GM18502 (cell line): Measurements from ENCODE around the gene PRR5L.
"Not testable (repeated sequence)": the region's sequence is repeated elsewhere in the genome, so short reads cannot be mapped to it uniquely, and the experiment has no call there.

Experiments
- ATAC-seq: cut with Tn5 transposase; IDR thresholded peaks from one replicate; pipeline ENCODE4 v1.9.1; 2021; ENCODE audit warnings: mild to moderate bottlenecking; ENCODE audit not compliant: unreplicated experiment, poor library complexity

Gene PRR5L

DNA sequence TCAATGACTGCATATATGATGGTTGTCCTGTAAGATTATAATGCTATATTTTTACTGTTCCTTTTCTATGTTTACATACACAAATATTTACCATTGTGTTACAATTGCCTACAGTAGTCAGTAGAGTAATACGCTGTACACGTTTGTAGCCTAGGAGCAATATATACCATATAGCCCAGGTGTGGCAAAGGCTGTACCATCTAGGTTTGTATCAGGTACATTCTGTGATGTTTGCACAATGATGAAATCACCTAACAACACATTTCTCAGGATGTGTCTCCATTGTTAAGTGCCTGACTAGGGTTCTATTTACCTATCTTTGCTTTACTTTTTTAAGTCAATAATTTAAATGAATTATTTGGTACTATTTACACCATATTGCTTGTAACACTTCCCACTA is 21.9 kb downstream of the PRR5L start:
- ATAC-seq, result no peak

DNA sequence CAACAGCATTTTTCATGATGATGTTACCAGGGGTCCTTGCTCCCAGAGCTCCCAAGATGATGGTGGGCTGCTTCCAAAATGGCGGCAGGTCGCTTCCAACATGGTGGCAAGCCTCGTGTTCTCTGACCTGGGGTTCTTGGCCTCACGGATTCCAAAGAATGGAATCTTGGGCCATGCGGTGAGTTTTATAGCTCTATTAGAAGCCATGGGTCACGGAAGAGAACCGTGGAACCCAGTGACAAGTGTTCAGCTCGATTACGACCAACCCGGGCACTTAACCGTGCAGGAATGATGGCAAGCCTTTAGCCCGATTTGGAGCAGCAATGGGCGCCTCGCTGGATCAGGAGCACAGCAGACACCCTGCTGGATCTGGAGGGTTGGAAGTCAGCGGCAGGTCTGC is 28.9 kb downstream of the PRR5L start:
- not testable (repeated sequence) for ATAC-seq

DNA sequence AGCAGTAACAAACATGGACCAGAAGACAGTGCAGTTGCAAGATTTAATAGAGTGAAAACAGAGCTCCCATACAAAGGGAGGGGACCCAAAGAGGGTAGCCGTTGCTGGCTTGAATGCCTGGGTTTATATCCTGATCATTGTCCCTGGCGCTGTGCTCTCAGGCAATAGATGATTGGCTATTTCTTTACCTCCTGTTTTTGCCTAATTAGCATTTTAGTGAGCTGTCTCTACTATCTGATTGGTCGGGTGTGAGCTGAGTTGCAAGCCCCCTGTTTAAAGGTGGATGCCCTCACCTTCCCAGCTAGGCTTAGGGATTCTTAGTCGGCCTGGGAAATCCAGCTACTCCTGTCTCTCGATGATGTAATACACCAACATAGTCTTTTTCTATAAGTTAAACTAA is 29.3 kb downstream of the PRR5L start:
- ATAC-seq, result not testable (repeated sequence)

DNA sequence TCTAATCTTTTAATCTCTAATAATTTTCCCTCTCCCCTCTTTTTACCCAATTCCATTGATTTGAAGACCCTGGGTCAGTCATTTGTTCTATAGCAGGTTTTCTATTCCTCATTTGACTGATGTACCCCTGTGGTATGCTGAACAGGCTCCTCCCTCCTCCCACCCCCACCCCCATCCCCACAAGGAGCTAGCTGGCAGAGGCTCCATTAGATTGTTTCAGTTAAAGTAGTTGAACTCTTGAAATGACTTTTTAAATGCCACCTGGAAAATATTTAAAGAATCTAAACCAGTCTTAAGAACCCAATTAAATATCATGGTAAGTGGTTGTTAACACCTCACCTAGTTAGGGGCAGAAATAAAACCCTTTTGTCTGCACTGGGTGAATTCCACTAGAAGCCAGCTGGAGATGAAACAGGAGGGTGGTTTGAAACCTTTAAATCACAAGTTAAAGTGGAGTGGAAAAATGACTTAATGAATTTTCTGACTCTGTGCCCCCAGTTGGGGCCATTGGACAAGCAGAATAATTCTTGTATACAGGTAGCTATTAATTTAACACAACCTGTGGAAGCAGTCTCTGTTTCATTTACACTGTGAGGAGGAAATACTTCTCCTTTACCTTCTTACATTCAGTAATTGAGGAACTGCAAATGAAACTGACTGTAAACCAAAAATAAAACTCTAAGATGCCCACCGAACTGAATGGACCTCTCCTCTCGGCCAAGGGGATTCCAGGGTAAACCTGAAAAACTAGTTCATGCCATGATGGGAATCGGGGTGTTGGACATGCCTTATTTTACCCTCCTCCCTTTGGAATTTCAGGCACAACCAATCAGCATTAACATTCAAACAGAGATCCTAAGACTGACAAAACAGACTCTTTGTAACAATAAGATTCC is 30.7 kb downstream of the PRR5L start:
- ATAC-seq, result peak; percentile 88

DNA sequence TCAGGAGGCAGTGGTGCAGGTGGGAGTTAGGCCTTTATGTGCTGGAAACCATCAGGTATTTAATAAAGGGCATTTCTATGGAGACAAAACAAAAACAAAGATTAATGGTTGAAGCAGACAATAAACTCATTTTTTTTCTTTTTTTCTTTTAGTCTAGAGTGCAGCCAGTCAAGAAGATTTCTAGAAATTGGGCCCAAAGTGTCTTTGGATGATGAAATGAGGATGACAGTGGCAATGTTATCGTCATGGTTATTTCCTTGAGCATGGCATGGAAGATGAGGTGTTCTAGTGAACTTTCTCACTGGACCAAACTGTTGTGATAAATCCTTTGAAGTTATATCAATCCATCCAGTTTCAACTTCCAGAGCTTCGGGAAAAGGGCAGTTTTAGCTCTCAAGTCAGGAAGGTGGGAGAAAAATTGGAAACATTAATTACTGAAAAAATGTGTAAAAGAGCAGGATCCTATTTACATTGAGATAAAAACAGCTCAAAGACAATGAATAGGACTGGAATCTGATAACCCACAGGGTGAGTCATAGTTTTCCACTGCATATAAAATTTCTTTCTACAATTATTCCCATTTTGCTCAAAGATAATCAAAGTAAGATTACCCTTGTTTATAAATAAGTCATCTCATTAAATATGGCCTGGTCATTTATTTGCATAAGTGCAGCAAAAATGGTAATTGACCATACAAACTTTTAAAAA is 33.0 kb downstream of the PRR5L start:
- ATAC-seq, result no peak

DNA sequence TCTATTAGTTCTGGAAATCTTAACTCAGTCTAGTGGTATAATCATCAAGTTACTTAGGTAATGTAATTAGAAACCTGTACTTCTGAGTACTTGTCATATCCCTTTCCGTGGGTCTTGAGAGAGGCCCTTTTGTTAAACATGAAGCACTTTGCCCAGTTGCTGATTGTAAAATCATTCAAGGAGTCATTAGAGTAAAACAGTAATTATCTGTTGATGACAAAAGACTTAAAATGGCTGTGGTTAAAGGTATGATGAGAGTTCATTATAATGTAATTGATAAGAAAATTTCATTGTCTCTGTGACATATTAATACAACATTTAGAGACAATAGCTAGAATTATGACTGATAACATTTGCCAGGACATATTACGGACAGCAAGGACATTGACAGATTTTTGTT is 34.3 kb downstream of the PRR5L start:
- ATAC-seq, result no peak

GRCh38 chr11:36333468-36333867 is 37.4 kb downstream of the PRR5L start:
- ATAC-seq, result no peak

DNA sequence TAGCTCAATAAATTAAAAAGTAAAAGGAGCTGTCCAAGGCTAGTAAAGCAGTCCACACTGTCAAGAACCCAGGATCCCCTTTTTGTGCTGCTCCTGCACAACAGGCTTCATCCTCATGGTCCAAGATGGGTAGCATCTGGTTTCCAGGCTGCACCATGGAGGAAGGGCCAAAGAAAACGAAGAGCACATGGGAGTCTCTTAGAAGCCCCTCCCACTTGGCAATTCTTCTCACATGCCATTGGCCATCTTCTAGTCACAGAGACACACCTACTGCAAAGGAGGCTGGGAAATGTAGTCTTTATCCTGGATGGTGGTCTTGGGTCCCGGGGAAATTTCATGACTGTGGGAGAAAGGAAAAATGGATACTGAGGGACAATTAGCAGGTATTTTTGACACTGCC is 37.8 kb downstream of the PRR5L start:
- ATAC-seq, result peak; percentile 83

DNA sequence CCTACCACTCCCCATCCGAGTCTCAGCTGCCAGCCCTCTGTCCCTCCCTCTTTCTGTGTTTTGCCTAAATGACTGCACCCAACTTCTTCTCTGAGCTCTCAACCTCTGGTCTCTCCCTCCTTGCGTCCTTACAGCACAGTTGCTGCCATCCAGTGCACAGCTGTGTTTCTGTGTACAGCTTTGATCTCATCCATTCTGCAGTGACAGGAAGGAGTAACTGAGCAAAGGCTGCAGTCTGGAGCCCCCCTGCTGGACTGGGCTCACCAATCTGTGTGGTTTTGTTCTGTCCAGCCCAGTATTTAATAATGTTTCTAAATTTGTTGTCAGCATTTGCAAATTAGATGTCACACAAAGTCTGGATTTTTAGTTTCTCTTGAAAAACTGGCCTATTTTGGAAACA is 43.8 kb downstream of the PRR5L start:
- ATAC-seq, result no peak

- ATAC-seq, result no peak
These were observed 44.8 kb downstream of the PRR5L start for GRCh38 chr11:36340897-36341296.

DNA sequence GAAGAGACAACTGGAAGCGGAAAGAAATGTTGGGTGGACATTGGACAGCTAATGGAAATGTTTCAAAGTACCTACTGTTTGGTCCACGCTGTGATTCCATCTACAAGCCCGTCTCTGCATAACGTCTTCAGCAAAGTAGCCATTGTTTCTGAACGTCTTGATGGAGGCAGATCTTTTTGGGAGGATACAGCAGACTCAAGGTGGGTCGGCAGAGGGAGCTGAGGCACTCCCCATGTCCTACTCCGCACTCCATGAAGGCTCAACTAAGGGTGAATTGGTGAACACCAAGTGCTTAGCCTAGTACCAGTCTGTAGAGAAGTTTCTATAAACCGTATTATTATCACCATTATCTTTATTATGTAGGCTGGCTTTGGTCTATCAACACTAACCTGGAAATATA is 45.8 kb downstream of the PRR5L start:
- ATAC-seq, result no peak

GRCh38 chr11:36342327-36342726 is 46.2 kb downstream of the PRR5L start:
- ATAC-seq, result no peak

- no peak for ATAC-seq
These were observed 47.3 kb downstream of the PRR5L start for GRCh38 chr11:36343436-36343835.

GRCh38 chr11:36345084-36345511 is 49.0 kb downstream of the PRR5L start:
- no peak for ATAC-seq

DNA sequence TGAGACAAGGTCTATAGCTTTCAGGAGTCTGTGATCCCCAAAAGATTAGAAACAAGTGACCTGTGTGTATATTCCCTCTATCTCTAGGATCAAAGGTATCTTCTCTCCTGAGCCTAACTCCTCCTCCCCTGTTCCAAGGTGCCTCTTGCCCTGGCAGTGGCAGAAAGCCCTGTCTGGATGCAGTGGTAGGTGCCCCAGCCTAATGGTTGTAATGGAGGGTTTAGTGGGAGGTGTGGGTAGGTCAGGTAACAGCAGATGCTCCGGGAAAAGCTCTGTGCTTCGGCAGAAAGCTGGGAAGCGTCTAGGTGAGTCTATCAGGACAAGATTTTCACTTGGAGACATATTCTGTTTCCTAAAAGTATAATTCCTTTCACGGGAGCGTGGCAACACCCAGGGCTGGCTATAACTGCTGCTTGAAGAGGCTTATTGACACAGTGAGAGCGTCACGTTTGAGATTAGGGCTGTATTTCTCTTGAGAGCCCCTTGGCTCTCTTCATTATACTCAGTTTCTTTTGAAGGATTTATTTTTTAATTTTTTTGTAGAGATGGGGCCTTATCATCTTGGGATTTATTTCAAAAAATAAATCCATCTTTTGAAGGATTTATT is 49.5 kb downstream of the PRR5L start:
- ATAC-seq, result no peak

GRCh38 chr11:36346562-36347383 is 50.7 kb downstream of the PRR5L start:
- ATAC-seq, result no peak

DNA sequence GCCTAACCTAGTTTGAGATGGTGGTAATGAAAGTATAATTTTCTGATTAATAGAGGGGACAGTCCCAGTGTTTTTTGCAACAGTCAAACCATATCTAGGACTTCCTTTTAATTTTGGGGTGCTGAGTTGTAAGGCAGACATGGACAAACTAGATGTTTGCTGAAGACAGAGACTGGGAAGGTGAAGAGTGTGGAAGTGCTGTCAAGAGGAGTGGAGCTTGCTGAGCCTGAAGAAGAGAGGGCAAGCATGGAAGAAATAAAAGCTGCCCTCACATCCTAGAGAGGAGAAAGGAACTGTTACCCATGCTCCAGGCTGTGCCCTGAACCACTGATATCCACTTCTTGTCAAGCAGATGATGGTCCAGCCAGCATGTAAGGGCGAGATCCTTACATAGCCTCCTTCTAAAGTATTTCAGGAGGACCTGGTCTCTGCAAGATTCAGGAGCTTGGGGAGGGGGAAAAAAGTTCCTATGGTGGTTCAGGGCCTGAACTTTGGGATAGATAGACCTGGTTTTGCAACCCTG is 51.4 kb downstream of the PRR5L start:
- no peak for ATAC-seq

DNA sequence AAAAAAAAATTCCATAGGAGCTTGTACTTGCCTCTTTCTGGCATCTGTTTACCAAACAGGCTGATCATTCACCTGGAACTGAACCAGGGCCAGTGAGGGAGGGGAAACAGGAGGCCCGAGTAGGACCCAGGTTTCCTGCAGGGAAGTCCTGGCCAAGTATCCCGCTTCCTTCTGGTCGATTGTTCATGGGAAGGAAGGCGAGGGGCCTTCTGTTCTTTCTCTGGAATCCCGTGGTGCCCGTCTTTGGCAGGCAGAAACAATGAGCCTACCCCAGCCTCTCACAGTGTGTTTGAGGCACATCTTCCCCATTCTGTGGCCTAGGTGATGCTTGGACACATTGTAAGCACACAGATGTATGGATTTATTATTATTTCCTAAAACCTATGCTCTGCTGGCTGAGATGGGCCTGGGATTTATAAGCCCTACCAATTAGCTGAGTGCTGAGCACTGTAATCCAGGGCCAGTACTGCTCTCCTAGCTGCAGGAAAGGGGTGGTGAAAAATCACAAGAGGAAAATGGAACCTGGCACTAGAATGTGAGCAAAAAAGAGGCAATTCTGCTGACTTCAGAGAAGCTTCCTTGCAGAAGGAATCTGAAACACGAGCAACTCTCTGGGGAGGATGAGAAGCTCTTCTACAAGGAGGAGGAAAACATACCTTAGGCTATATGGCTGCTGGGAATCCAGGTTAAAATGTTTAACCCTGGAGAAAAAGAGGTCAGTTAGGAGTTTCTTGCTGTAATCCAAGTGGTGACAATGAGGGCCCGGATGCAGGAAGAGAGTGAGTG is 53.5 kb downstream of the PRR5L start:
- ATAC-seq, result no peak

DNA sequence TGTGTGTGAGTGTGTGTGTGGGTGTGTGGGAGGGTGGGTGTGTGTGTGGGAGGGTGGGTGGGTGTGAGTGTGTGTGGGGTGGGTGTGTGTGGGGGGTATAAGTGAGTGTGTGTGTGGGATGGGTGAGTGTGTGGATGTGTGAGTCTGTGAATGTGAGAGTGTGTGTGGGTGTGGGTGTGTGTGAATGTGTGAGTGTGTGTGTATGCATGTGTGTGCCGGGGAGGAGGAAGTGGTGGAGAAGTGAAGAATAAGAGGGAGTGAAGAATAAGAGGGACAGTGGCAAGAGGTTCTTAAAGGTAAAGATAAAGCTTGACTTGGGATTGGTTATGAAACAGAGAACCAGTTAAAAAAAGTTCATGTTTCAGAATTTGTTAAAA is 54.0 kb downstream of the PRR5L start:
- no peak for ATAC-seq
